ENCODE data around the gene COQ8B.

DNA sequence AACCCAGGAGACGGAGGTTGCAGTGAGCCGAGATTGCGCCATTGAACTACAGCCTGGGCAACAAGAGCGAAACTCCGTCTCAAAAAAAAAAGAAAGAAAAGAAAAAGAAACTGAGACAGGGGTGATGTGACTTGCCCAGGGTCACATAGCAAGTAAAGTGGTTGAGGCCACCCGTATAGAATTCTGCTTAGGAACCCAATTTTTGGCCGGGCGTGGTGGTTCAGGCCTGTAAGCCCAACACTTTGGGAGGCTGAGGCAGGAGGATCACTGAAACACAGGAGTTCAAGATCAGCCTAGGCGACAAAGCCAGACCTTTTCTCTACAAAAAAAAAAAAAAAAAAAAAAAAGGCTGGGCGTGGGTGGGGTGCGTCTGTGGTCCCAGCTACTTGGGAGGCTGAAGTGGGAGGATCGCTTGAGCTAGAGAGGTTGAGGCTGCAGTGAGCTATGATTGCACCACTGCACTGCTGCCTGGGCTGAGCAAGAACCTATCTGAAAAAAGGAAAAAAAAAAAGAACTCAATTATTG, 35.6 kb upstream of the COQ8B start:
- TF ChIP-seq, protein P1, sequence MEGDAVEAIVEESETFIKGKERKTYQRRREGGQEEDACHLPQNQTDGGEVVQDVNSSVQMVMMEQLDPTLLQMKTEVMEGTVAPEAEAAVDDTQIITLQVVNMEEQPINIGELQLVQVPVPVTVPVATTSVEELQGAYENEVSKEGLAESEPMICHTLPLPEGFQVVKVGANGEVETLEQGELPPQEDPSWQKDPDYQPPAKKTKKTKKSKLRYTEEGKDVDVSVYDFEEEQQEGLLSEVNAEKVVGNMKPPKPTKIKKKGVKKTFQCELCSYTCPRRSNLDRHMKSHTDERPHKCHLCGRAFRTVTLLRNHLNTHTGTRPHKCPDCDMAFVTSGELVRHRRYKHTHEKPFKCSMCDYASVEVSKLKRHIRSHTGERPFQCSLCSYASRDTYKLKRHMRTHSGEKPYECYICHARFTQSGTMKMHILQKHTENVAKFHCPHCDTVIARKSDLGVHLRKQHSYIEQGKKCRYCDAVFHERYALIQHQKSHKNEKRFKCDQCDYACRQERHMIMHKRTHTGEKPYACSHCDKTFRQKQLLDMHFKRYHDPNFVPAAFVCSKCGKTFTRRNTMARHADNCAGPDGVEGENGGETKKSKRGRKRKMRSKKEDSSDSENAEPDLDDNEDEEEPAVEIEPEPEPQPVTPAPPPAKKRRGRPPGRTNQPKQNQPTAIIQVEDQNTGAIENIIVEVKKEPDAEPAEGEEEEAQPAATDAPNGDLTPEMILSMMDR (IDR thresholded peaks at IDR 0.05) = no peak
- no peak for TF ChIP-seq POLR2A (IDR thresholded peaks at IDR 0.05)

Data from heart left ventricle (tissue), 13 donors.